Epithelial cell of esophagus (primary cell): ENCODE data around the gene RNF166.

Experiments used
- DNase-seq: peaks from one replicate; pipeline ENCODE4 v3.0.0; 2010; ENCODE audit warnings: low read depth
- H3K4me3 ChIP-seq: 2 replicates; pipeline ENCODE4 v1.5.1; 2011; ENCODE audit warnings: mild to moderate bottlenecking, low read length, control low read depth
- TF ChIP-seq, protein P1 (sequence below): IDR thresholded peaks from 2 replicates; pipeline ENCODE4 v1.5.1; 2011; ENCODE audit warnings: low read depth, mild to moderate bottlenecking, low read length, control low read depth, inconsistent platforms; ENCODE audit not compliant: insufficient read depth; ENCODE audit errors: missing control alignments

Gene RNF166

DNA sequence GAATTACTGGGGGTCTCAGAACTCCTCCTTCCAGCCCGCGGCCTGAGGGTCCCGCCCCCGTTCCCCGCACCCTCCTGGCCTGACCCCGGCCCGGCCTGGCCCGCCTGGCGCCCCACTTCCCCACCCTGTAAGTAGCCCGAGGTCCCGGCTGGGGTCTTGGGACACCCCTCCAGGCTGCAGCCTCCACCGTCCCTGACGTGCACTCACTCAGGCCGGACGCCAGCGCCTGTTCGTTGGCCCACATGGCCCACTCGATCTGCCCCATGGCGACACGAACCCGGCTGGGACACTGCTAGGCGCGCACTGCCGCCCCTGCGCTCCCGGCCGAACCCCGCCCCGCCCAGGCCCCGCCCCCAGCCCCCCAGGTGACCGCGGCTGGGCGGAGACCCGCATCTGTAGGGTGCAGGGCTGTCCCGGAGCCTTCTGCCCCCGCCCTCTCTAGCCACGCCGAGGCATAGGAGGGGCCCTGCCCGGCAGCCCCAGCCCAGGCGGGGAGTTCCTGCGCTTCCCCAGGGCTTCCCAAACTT is 55.4 kb downstream of the RNF166 start, which contains the start of gene CYBA:
Gene CYBA, minus strand, starts transcription at position 305 of the 527 bp plus-strand sequence. Its CDS starts 40 bp downstream, at position 265.
- peak within 1 kb of the TSS; percentile 55 for H3K4me3 ChIP-seq
- TF ChIP-seq, protein P1, sequence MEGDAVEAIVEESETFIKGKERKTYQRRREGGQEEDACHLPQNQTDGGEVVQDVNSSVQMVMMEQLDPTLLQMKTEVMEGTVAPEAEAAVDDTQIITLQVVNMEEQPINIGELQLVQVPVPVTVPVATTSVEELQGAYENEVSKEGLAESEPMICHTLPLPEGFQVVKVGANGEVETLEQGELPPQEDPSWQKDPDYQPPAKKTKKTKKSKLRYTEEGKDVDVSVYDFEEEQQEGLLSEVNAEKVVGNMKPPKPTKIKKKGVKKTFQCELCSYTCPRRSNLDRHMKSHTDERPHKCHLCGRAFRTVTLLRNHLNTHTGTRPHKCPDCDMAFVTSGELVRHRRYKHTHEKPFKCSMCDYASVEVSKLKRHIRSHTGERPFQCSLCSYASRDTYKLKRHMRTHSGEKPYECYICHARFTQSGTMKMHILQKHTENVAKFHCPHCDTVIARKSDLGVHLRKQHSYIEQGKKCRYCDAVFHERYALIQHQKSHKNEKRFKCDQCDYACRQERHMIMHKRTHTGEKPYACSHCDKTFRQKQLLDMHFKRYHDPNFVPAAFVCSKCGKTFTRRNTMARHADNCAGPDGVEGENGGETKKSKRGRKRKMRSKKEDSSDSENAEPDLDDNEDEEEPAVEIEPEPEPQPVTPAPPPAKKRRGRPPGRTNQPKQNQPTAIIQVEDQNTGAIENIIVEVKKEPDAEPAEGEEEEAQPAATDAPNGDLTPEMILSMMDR, result no peak
- DNase-seq, result peak; percentile 70

GRCh38 chr16:88649924-88650748 is 56.1 kb downstream of the RNF166 start:
- peak; percentile 23 for DNase-seq
- H3K4me3 ChIP-seq, result peak overlapping the region; percentile 55
- TF ChIP-seq, protein P1, result no peak

DNA sequence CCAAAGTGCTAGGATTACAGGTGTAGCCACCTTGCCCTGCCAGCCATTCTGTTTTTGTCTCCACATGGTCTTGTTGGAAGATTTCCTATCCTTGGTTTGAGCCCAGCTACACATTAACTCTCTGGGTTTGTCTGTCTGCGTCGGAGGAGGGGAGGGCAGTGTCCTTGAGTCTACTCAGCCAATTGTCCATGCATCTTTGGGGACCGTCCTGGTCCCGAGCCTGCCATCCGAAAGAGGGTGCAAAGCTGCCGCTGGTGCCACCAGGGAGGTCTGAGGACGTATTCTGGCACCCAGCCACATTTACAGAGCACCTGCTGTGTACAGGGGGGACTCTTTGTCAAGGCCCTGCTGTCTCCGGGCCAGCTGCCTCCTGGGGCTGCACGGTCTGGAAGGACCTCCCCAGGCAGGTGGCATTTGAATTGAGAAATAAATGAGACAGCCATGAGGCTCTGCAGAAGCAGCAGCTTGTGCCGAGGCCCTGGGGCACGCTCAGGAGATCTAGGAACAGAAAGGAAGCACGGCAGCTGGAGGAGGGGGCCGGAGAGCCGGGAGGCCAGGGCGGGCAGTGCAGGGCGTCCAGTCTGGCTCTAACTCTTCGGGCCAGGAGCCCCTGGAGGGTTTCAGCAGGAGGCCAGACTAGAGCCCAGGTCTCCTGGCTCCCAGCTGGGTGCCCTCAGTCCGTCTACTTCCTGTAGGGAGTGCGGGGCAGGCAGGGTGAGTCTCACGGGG is 56.8 kb downstream of the RNF166 start:
- no peak overlapping the region for H3K4me3 ChIP-seq
- no peak for DNase-seq
- TF ChIP-seq, protein P1, result no peak

DNA sequence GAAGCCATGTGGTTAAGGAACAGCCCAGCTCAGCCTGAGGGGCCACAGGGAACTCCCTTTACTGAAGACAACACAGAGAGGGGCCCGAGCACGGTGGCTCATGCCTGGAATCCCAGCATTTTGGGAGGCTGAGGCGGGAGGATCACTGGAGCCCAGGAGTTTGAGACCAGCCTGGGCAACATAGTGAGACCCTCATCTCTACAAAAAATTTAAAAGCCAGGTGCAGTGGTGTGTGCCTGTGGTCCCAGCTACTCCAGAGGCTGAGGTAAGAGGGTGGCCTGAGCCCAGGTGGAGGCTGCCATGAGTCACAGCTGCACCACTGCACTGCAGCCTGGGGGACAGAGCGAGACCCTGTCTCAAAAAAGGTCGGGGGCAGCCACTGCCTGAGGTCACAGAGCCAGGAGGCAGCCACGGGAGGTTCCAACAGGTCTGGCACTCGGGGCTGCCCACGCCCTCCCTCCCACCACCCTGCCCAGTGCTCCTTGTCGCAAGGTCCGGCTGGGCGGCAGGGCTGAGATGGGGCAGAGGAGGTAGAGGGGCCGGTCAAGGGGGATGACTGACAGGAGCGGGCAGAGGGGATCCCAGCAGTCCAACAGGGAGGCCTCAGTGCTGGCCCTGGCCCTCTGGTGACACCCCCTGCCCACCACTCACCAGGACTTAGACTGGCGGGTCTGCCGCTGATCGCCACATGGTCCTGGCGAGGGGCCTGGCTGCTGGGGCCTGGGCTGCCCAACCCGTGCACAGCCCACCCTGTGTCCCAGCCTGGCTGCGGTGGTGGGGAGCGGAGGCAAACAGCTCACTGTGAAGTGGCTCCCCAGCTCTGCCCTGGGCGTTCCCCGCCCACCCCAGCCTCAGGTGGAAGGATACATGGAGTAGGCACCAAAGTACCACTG is 58.8 kb downstream of the RNF166 start:
- DNase-seq, result no peak
- TF ChIP-seq, protein P1, result no peak
- H3K4me3 ChIP-seq, result no peak overlapping the region
